NCI-H774 (cell line): Measurements from ENCODE around the gene IL36A.

Source experiments
- DNase-seq: peaks from one replicate; lab custom pipeline; 2025; lab: John Stamatoyannopoulos, UW

IL36A gene, protein sequence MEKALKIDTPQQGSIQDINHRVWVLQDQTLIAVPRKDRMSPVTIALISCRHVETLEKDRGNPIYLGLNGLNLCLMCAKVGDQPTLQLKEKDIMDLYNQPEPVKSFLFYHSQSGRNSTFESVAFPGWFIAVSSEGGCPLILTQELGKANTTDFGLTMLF

DNA sequence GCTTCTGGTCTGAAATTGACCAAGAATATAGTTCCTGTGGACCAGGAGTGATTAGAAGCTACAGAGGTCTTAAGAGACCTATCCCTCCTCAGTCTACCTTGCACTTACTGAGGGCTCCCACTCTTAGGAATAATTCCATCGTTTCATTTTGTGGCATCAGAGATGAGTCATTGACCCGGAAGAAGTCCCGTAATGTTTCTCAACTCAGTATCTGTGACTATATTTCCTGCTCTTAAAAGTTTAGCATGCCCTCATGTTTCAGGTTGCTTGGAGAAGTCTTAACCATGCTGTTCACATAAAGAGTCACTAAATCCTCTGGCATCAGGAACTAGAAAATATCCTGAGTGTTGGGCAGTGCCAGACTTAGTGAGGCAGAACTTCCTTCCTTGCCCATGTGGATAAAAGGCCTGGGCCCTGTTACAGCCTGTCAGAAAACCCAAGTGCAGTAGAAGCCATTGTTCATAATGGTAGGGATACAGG is at the start of gene IL36A:
Gene IL36A (plus strand): TSS at position 430 of the 480 bp plus-strand sequence. CDS start 413 bp downstream, outside the sequence.
- DNase-seq, result no peak

DNA sequence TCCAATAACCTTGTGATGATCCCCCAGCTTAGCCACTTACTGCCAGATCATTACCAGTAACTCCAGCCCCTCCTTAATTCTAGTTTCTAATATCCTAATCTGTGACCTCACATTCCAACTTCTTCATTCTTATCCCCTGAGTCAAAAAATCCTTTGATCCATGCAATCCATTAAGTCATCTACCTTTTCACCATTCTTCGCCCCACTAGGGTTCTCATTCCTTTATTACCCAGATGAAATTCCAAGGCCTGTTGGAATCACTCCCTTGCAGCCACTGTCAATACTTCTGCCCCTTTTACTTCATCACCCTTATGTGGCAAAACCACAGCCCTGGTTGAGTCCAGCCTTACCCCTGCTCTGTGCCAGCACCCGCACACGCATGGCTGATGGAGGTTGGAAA is 47.7 kb upstream of the IL36A start:
- DNase-seq, result no peak

DNA sequence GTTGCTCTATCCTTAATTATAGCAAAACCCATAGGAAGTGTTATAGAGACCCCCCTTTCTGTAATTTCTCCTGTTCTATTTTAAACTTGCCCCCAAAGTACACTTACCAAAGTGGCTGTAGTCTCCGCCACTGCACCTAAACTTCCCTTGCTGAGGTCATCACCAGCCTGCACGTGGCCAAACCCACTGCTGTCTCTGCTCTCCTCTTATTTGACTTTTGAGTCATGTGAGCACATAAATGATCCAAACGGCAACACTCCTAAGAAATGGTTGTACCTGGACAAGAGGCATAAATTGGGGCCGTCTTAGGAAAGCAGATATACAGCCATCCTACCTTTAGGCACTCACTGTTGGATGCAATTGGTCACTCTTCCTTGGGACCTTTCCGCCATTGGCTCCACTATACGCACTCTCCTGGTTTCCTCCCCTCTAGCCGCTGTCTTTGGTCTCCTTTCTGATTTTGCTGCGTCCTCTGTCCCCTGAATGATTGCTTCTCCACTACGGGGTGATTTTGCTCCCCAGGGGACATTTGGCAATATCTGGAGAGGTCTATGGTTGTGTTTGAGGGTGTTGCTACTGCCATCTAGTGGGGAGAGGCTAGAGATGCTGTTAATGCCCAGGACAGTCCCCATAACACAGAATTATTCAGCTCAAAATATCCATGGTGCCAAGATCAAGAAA is 46.7 kb upstream of the IL36A start:
- peak; percentile 11 for DNase-seq

DNA sequence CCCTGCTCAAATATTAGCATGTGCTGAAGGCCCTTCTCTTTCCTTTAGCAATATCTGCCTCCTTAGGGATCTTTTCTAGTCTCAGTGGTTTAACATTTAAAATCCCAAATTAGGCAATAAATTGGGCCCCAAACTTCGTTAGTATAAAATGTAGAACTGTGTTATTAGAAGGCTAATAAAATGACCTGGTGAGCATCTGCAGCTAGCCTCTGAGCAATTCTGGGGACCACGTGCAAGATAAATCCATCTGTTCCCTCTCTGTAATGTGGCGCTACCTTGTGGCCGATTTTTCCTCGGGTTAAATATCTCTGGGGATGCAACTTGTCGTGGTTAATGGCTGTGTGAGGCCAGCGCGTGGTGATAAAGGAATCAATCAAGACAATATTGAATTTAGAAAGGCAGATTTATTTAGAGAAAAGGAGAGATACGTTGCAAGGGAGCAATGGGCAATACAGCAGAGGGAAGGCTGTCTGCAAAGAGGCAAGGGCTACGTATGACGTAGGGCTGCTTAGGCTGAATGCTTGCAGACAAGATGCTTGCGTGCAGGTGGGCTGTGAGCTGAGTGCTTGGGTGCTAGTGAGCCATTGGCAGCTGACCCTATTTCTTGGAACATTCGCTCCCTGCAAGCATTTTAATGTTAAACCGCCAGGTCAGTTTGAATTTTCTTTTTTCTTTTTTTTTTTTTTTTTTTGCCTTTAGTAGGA is 46.0 kb upstream of the IL36A start:
- no peak for DNase-seq

DNA sequence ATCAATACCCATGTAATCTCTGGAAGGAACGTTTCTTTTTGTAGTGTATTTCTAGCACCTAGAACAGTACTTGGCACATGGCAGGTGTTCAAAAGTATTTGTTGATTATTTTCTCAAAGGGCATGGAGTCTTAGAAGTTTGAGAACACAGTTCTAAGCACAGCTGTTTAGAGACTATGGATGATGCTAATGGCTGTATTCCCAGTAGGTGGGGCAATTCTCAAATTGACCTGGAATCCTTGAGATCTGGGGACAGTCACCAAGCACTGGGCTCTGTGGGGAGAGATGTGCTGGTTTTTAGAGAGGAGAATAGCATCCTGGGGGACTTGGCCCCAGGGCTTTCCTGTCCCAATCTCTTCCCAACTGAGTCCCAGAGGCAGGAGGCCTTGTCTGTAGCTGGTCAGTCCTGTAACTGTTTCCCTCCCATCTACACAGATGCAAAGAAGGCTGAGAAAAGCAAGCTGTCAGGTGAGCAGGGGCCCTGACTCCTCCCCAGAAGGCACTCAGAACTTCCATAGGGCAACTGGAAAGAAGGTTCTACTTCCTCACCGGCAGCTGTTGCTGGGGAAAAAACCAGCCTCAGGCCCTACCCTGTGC is 44.9 kb upstream of the IL36A start:
- no peak for DNase-seq

DNA sequence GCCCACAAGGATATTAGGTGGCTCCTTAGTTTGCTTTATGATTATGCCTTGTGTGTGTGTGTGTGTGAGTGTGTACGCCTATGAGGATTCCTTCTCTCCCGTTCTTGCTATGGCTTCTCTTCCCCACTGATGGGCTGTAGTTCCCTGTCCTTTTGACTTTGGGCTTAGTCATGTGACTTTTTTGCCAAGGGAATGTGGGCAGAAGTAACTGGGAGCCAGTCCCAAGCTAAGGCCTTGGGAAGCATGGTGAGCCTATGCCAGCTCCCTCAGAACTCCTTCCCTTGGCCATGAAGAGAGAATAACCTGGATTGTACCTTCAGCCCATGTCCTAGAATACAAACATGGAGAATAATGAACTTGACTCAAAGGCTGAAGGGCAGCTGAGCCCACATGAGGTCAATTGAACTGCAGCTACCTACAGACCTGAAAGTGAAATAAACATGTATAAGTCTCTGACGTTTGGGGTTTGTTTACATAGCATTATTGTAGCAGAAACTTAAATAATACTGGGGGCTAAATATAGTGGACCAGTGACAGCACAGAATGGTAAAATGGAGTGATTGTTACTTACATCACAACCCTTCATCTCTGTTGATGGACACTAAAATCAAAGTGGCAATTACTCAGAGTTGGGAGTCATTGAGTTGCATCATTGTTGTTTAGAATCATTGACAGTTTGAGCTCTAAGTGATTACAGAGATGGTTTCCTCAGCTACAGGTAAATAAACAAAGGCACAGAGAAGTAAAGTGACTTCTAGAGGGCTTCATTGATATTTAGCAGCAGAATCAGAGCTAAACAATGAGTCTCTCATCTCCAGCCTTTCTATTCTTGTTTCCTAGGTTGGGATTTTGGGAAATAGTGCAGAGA is 42.7 kb upstream of the IL36A start:
- DNase-seq, result no peak

DNA sequence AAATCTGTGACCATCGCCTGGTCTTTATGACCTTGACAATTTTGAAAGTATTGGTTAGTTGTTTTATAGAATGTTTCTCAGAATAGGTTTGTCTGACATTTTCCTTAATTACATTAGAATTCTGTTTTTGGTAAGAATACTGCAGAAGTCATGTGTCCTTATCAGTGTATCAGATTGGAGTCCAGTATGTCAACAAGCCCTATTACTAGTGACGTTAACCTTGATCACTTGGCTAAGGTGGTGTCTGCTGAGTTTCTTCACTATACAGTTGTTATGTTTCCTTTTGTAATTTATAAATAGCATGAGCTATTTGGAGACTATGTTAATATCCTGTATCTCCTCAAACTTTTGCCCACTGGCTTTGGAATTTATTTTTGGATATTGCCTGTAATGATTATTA is 38.2 kb upstream of the IL36A start:
- no peak for DNase-seq

DNA sequence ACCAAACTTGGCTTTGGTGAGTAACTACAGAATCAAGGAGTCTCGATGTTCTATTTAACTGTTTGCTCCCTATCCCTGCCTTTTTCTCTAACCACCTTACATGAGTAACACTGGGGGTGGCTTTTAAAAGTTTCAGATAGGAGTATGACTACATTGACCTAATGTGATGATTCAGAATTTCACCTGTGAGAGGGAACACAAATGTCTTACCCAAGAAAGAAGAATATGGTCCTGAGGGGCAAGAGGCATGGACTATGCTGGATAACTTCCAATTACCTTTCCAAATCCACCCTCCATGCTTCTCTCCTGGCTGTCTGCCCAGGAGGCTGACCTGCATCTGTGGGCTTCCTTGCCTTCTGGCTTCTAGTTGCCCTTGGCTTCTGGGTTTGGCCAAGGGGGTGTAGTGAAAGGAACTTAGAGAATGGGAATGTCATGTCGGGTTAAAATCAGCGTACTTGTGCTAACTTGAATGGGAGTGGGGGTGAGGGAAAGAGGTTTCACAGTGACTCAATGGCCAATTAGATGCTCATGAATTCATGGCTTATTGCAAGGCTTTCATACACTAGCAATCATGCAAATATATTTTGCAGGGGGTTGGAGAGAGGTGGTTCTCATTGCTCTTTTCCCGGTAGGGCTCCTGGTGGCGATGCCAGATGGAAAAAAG is 32.7 kb upstream of the IL36A start:
- DNase-seq, result no peak

DNA sequence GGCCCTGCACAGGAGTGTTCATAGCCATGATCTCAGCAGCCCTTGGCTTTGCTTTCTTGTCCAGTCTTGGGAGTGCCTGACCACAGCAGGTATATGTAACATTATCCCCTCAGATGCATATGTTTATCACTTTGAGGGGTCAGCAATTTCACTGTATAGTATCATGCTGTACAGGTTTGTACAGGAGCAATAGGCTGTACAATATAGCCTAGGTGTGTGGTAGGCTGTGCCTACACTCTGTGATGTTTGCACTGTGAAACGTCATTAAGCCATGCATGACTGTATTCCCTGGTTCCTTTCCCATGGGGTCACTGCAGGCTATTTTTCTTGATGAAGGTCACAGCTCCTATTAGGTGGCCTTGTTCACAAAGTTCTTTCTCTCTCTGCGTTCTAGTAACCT is 32.1 kb upstream of the IL36A start:
- no peak for DNase-seq

DNA sequence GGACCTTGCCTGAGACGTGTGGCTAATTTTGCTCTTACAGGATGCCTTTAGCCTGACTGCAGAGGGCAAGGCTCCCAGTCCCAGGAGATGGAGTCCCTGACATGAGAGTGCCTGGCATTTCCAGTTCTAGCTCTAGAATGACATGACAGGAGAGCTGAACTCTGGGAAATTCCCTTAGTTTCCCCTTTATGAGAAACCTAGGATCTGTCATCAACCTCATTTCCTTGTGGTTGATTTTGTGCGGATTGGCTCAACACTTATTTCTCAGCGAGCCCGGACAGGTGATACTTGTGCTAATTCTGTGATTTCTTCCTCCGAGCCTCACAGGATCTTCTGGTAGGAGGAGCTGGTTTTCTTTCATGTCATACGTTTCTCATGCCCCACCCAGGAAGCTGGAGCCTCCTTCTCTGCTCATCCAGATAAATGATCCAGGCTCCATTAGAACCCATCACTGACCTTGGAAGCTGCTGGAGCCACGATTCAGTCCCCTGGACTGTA is 27.7 kb upstream of the IL36A start, which contains the start of gene IL36G:
Gene IL36G (plus strand): TSS at position 448 of the 498 bp plus-strand sequence. CDS start 633 bp downstream, outside the sequence.
- no peak for DNase-seq

DNA sequence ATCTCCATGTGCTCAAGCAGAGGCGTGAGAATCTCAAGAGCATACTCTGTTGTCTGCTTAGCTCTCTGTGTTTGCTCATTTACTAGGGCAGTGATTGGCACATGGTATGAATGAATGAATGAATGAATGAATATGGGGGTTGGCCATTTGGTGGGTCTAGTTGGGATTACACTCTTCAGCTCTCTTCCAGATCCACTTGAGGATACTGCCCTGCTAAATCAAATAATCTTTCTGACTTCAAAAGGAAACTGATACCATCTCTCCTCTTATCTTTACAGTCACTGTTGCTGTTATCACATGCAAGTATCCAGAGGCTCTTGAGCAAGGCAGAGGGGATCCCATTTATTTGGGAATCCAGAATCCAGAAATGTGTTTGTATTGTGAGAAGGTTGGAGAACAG is 25.5 kb upstream of the IL36A start:
- no peak for DNase-seq

DNA sequence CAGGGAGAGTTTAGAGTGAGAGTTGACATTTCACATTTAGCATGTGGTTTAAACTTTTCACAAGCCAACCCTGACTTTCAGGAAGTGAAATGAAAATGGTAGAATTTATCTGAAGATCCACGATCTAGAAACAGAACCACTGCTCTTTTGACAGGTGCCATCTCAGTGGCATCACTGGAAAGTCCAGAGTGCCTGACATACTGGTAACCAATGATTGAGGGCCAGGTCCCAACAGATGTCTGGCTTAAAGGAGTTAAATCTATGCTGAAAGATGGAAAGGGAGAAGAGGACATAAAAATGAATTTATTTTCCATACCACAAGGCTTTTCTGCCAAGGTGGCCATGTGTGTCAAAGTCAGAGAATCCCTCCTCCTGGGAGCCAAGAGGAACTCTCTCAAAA is 24.7 kb upstream of the IL36A start:
- DNase-seq, result no peak

DNA sequence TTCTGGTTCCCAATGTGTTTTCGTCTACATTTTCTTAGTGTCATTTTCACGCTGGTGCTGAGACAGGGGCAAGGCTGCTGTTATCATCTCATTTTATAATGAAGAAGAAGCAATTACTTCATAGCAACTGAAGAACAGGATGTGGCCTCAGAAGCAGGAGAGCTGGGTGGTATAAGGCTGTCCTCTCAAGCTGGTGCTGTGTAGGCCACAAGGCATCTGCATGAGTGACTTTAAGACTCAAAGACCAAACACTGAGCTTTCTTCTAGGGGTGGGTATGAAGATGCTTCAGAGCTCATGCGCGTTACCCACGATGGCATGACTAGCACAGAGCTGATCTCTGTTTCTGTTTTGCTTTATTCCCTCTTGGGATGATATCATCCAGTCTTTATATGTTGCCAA is 20.2 kb upstream of the IL36A start:
- no peak for DNase-seq

DNA sequence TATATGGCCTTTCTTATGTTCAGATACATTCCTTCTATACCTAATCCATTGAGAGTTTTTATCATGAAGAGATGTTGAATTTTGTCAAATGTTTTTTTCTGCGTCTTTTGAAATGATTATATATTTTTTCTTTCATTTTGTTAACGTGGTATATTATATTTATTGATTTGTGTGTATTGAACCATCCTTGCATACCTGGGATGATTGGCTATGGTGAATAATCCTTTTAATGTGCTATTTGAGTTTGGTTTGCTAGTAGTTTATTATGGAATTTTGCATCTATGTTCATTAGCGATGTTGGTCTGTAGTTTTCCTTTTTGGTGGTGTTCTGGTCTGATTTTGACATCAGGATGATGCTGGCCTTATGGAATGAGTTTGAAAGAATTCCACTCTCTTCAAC is 15.6 kb upstream of the IL36A start:
- DNase-seq, result no peak

DNA sequence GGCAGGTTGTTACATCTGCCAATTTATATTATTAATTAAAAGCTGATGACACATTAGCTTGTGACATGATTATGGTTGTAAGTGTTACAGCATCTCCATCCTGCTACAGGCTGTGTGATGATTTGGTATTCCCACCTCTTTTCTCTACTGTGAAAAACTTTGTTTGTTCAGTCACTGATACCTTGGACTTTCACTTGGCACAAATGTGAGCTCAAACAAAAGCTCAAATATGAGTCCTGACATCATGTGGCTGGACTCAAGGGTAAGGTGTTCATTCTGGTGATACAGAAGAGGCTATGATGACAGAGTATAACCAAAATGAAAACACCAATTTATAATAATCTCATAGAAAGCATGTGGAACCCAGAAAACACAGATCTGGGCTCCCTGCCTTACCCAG is 11.4 kb upstream of the IL36A start:
- DNase-seq, result no peak

DNA sequence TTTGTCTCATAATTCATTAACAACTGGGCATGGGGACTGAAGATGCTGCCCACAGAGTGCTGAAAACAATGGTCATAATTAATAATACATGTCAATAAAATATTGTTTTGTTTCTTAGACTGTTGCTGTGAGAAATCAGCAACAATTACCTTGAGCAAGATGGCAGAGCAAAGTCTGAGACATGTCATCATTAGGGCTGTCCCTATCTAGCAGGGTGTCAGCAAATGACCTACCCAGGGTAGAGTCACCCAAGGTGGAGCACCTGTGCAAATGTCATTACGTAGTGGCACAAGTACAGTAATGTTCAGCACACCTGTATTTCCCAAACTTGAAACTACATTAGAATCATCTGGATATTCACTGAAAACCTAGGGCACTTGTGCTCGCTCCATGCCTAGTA is 10.6 kb upstream of the IL36A start:
- DNase-seq, result no peak

DNA sequence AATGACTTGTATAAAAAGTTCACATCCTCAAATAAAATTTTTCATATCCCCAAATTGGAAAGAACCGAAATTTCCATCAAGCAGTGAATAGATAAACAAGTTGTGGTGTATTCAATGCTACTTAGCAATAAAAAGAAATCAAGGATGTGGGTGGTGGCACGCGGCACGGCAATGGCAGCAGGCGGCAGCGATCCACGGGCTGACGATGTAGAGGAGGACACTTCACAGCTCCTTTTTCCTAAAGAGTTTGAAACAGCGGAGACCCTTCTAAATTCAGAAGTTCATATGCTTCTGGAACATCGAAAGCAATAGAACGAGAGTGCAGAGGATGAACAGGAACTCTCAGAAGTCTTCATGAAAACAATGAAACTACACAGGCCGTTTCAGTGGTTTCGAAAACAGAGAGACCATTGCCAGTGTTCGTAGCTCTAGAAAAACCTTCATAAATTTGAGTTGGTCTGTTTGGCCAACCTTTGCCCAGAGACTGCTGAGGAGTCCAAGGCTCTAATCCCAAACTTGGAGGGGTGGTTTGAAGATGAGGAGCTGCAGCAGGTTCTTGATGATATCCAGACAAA is 9.8 kb upstream of the IL36A start:
- DNase-seq, result no peak

DNA sequence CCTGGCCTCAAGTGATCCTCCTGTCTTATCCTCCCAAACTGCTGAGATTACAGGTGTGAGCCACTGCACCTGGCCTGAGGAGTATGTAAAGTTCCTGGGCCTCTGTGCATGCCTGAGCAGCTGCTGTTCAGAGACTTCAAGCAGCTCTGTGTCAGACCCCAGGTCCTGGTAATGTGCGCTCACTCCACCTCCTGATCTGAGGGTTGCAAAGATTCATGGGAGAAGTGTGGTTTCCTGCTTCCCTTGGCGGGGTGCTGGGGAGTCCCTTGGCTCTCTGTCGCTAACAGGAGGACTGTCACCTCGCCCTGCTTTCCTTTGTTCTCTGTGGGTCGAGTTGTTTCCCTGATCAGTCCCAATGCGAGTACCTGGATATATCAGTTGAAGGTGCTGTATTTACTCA is 8.6 kb upstream of the IL36A start:
- no peak for DNase-seq

DNA sequence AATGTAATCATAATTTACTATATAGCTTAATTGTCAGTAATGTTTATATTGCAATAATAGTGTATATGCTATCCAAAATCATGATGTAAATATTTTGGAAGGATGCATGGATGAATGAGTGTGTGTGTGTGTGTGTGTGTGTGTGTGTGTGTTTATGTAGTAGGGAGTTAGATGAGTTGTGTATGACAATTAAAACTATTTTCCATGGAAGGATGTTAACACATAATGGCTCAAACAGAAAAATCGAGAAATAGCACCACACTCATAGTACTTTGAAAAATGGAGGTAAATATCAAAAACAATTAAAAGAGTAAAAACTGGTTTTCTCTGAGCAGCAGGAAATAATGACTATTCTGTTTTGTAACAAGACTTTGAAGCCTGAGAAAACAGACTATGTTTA is 8.1 kb upstream of the IL36A start:
- no peak for DNase-seq

DNA sequence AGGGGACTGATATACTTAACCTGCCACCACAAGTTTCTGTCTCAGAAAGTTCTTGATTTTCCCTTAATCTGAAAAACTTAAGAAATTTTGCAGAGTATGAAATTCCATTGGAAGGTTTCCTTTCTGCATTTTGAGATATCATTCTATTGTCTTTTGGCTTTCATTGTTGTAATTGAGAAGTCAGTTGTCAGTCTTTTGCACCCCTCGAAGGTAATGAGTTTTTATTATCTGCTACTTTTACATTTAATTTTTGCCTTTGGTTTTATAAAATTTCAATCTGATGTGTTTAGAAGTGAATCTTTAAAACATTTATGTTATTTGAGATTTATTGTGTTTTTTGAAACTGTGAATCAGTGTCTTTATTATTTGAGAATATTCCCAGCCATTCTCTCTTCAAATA is 4.8 kb upstream of the IL36A start:
- no peak for DNase-seq

DNA sequence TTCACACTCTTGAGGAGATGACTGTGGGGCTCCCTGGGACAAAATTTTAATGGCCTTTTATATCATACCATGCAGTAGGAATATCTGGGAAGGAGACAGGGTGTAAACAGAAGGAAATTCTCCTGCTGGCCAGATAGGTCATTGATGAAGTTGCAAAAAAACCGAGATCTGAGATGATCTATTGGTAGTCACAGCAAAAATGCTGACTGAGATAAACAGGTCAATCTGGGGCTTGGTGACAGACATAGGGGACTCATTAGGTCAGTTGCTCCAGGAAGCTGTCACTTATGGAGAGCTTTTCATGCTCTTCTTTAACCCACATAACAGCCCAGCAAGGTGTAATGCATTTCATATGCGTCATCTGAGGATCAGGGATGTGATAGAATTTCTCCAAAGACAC is 2.6 kb upstream of the IL36A start:
- no peak for DNase-seq
